ENCODE data around the gene CEP290.

The CEP290 gene

DNA sequence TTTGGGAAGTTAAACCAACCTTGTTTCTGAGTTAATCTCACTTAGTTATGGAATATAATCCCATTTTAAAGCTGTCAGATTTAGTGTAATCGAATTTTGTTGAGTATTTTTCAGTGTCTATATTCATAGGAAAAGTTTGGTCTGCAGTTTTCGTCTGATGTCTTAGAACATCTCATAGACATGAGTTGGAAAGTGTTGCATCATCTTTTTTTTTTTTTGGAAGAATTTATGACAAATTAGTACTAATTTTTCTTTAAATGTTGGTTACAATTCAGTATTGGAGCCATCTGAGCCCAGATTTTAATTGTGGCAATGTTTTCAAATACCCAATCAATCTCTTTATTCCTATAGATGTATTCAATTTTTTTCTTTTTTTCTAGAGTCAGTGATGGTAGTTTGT, 140.6 kb downstream of the CEP290 start:
- DNase-seq (ENCODE audit: low read depth, low spot score), result no peak
- POLR2A ChIA-PET, result no interaction called here
- CTCF ChIA-PET, result no interaction called here
- TF ChIP-seq, protein P1, sequence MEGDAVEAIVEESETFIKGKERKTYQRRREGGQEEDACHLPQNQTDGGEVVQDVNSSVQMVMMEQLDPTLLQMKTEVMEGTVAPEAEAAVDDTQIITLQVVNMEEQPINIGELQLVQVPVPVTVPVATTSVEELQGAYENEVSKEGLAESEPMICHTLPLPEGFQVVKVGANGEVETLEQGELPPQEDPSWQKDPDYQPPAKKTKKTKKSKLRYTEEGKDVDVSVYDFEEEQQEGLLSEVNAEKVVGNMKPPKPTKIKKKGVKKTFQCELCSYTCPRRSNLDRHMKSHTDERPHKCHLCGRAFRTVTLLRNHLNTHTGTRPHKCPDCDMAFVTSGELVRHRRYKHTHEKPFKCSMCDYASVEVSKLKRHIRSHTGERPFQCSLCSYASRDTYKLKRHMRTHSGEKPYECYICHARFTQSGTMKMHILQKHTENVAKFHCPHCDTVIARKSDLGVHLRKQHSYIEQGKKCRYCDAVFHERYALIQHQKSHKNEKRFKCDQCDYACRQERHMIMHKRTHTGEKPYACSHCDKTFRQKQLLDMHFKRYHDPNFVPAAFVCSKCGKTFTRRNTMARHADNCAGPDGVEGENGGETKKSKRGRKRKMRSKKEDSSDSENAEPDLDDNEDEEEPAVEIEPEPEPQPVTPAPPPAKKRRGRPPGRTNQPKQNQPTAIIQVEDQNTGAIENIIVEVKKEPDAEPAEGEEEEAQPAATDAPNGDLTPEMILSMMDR (IDR thresholded peaks at IDR 0.05; ENCODE audit: insufficient read depth, low read length, missing control alignments), result no peak
- H3K4me3 ChIP-seq (ENCODE audit: low read depth, low read length), result no peak overlapping the region

Data from AG04449 (cell line).